Neural progenitor cell (in vitro differentiated cells): ENCODE results near the gene UBC.

ENCODE experiments used
- EZH2 ChIP-seq: fragments of 200-600 bp; sonication (generic); IDR thresholded peaks from 2 replicates; pipeline ENCODE4 v1.6.1; 2017; ENCODE audit warnings: antibody characterized with exemption, mild to moderate bottlenecking, moderate library complexity
- EZH2phosphoT487 ChIP-seq: fragments of 200-600 bp; sonication (generic); IDR thresholded peaks from 2 replicates; pipeline ENCODE4 v1.6.1; 2017; ENCODE audit warnings: antibody characterized with exemption
- TF ChIP-seq, protein P1 (sequence below): fragments of 200-600 bp; sonication (generic); IDR thresholded peaks from 2 replicates; pipeline ENCODE4 v1.5.1; 2017; ENCODE audit warnings: antibody characterized with exemption, mild to moderate bottlenecking

DNA sequence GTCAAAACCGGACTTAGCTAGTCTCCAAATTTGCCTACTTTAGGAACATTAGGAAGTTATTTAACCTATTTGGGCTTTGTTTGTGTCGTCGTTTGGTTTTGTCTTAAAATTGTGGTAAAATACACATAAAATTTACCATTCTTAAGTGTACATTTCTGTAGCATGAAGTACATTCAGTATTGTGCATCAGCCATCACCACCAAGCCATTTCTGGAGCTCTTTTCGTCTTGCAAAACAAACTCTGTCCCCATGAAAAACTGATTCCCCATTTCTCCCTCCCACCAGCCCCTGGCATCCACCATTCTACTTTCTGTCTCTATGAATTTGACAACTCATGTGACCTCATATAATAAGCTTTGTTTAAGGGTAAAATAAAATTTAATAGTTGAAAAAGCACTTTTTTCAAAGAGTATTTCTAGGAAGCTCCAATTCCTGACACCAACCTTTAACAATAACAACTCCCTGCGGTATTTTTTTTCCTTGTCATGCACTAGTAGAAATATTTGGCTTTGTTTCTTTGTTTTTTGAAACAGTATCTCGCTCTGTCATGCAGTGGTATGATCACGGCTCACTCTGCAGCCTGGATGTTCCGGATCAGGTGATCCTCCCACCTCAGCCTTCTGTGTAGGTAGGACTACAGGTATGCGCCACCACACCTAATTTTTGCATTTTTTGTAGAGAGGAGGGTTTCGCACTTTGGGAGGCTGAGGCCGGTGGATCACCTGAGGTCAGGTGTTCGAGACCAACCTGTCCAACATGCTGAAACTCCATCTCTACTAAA is 3.6 kb upstream of the UBC start:
- TF ChIP-seq, protein P1, sequence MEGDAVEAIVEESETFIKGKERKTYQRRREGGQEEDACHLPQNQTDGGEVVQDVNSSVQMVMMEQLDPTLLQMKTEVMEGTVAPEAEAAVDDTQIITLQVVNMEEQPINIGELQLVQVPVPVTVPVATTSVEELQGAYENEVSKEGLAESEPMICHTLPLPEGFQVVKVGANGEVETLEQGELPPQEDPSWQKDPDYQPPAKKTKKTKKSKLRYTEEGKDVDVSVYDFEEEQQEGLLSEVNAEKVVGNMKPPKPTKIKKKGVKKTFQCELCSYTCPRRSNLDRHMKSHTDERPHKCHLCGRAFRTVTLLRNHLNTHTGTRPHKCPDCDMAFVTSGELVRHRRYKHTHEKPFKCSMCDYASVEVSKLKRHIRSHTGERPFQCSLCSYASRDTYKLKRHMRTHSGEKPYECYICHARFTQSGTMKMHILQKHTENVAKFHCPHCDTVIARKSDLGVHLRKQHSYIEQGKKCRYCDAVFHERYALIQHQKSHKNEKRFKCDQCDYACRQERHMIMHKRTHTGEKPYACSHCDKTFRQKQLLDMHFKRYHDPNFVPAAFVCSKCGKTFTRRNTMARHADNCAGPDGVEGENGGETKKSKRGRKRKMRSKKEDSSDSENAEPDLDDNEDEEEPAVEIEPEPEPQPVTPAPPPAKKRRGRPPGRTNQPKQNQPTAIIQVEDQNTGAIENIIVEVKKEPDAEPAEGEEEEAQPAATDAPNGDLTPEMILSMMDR, result no peak
- TF ChIP-seq EZH2phosphoT487 (no peak), EZH2 (no peak)
